Measurements from ENCODE around the gene BCOR.

DNA sequence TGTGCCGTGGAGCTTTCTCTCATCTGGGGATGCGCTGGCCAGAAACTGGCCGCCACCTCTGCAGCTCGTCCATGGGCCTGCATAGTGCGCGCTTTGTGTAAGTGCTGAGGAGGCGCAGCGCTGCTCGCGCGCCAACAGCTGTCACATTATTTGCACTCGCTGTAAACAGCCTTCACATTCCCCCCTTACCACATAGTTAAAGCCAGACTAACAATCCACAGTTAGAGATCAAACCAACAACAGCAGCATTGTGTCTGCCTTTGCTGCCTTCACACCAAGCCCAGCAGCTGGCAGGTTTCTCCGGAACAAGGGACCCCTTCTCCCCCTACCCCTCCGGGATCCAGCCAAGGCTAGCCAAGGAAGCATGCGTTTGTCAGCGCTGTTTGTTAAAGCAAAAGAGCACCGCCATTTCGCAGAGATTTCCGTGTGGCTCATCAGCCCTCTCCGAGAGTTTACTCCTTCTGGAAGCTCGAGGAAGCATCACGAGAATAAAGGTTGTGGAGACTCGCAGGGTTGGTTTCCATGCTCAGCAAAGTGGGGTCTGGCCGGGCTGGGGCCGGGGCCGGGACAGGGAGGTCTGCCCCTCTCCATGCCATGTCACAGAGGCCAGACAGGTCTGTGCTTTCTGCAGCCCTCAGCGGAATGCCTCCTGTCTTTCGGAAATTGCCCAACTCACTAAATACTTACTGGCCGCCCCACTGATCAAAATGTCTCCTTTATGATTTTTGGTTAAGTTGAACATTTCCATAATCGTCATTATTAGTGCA, 11.0 kb downstream of the BCOR start:
- no peak for TF ChIP-seq POLR2AphosphoS5 (IDR thresholded peaks at IDR 0.05; ENCODE audit: low read depth, low read length)
- no peak for TF ChIP-seq POLR2A (IDR thresholded peaks at IDR 0.05; ENCODE audit: low read depth, low read length)
- TF ChIP-seq TAF1 (IDR thresholded peaks at IDR 0.05; ENCODE audit: borderline replicate concordance, low read depth, low read length), result no peak
